Stomach smooth muscle (tissue), 2 donors: ENCODE measurements around the gene ZGPAT.

ENCODE experiments used
- H3K27ac ChIP-seq: one replicate; pipeline ENCODE4 v1.7.0; 2013; ENCODE audit warnings: mild to moderate bottlenecking, low read length, inconsistent platforms
- H3K27me3 ChIP-seq, 2 donors: one replicate each; pipeline ENCODE4 v1.7.0; 2013; ENCODE audit warnings: low read length in 2 of 2; ENCODE audit not compliant: insufficient read depth in 2 of 2, control insufficient read depth in 1 of 2
- H3K36me3 ChIP-seq, 2 donors: one replicate each; pipeline ENCODE4 v1.7.0; 2013; ENCODE audit warnings: low read length in 2 of 2; ENCODE audit not compliant: control insufficient read depth in 2 of 2, insufficient read depth in 2 of 2
- H3K4me1 ChIP-seq: one replicate; pipeline ENCODE4 v1.7.0; 2013; ENCODE audit warnings: low read length; ENCODE audit not compliant: control insufficient read depth, insufficient read depth
- H3K4me3 ChIP-seq, 2 donors: one replicate each; pipeline ENCODE4 v1.7.0; 2013; ENCODE audit warnings: low read length in 2 of 2
- H3K9ac ChIP-seq, 2 donors: one replicate each; pipeline ENCODE4 v1.7.0; 2013; ENCODE audit warnings: low read length in 2 of 2, mild to moderate bottlenecking in 1 of 2
- H3K9me3 ChIP-seq, 2 donors: one replicate each; pipeline ENCODE4 v1.7.0; 2013; ENCODE audit warnings: low read length in 2 of 2; ENCODE audit not compliant: control insufficient read depth in 2 of 2
- donor health status: healthy.
- donor health status: Pancreatic carcinoma.

Gene ZGPAT

GRCh38 chr20:63759377-63759901 lies 51.6 kb downstream of the ZGPAT start:
- Histone ChIP-seq H3K4me3 (no peak overlapping the region), H3K9ac (no peak overlapping the region), H3K4me1 (no peaks in the 10 kb centered on the region), H3K27me3 (no peaks in the 10 kb centered on the region), H3K9me3 (no peaks in the 10 kb centered on the region), H3K27ac (no peak overlapping the region), H3K36me3 (no peaks in the 10 kb centered on the region)

GRCh38 chr20:63765082-63765873 lies 57.4 kb downstream of the ZGPAT start:
- peaks cover 0 to 2% of the 10 kb centered on the region in 2 donors for H3K36me3 ChIP-seq
- no peak overlapping the region for H3K4me3 ChIP-seq
- H3K27me3 ChIP-seq = no peaks in the 10 kb centered on the region
- no peak overlapping the region for H3K9ac ChIP-seq
- no peaks in the 10 kb centered on the region for H3K4me1 ChIP-seq
- H3K9me3 ChIP-seq = no peaks in the 10 kb centered on the region
- H3K27ac ChIP-seq = no peak overlapping the region

DNA sequence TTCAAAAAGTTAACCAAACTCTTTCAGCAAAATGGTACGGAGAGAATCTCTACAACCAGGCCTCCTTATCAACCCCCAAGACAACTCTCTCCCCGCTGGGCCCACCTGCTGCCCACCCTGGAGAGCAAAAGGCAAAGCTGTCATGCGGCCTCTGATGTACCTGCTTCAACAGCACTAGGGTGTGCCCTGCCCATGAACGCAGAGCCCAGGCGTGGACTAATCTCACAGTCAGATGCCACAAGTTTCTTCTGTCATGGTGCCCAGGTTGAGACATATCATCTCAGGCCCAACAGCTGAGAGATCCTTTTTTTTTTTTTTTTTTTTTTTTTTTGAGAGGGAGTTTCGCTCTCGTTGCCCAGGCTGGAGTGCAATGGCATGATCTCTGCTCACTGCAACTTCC lies 58.1 kb downstream of the ZGPAT start:
- Histone ChIP-seq H3K4me3 (no peak overlapping the region), H3K27me3 (no peaks in the 10 kb centered on the region), H3K9ac (no peak overlapping the region), H3K36me3 (peaks cover 0 to 2% of the 10 kb centered on the region in 2 donors), H3K9me3 (no peaks in the 10 kb centered on the region), H3K27ac (no peak overlapping the region), H3K4me1 (no peaks in the 10 kb centered on the region)

- peaks cover 0 to 2% of the 10 kb centered on the region in 2 donors for H3K36me3 ChIP-seq
- no peaks in the 10 kb centered on the region for H3K27me3 ChIP-seq
- no peak overlapping the region for H3K9ac ChIP-seq
- H3K4me1 ChIP-seq = no peaks in the 10 kb centered on the region
- no peaks in the 10 kb centered on the region for H3K9me3 ChIP-seq
- no peak overlapping the region for H3K27ac ChIP-seq
- no peak overlapping the region for H3K4me3 ChIP-seq
These were observed 59.0 kb downstream of the ZGPAT start for GRCh38 chr20:63766695-63767426.

DNA sequence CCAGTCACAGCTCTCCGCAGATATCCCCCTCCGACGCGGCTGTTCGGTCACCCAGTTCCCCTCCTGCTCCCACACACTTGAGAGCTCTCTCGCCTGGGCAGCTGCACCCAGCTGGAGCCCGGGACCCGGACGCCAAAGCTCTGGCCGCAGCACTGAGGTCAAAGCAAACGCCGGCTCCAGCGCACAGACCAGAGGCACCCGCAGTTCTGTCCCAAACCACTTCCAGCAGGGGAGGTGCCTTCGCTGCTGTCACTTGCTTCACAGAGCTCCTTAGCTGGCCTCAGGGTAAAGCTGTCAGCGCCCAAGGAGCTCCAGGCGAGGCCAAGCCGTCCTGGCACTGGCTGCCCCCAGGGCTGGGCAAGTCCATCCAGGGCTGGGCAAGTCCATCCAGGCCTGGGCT lies 59.6 kb downstream of the ZGPAT start:
- H3K9me3 ChIP-seq = no peaks in the 10 kb centered on the region
- no peaks in the 10 kb centered on the region for H3K27me3 ChIP-seq
- peaks cover 0 to 2% of the 10 kb centered on the region in 2 donors for H3K36me3 ChIP-seq
- H3K4me1 ChIP-seq = no peaks in the 10 kb centered on the region
- H3K27ac ChIP-seq = no peak overlapping the region
- no peak overlapping the region for H3K4me3 ChIP-seq
- H3K9ac ChIP-seq = no peak overlapping the region

DNA sequence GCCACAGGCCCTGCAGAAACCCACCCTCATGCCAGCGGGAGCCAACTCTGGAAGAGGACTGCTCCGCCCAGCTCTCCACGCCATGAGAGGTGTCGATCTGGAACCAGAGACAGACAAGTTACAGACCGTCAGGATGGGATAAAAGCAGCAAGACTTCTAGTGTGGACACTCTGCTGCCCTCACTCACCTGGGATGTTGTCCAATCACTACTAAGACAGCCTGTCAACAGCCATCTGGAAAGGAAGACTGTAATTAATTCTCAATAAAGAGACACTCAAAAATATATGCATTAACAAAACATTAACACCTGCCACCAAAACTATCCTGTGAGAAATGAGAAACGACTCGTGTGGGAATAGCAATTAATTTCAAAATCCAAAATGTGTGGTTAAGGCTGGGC lies 60.0 kb downstream of the ZGPAT start:
- H3K4me3 ChIP-seq = no peak overlapping the region
- H3K36me3 ChIP-seq = peaks cover 0 to 2% of the 10 kb centered on the region in 2 donors

GRCh38 chr20:63768591-63769515 lies 61.0 kb downstream of the ZGPAT start:
- Histone ChIP-seq H3K27ac (no peak overlapping the region), H3K27me3 (peaks cover 0 to 6% of the 10 kb centered on the region in 2 donors), H3K9ac (no peak overlapping the region), H3K4me1 (no peaks in the 10 kb centered on the region), H3K36me3 (peaks cover 0 to 2% of the 10 kb centered on the region in 2 donors), H3K4me3 (no peak overlapping the region), H3K9me3 (no peaks in the 10 kb centered on the region)

More for the DNA sequence above, 60.0 kb downstream of the ZGPAT start:
- Histone ChIP-seq H3K27me3 (no peaks in the 10 kb centered on the region), H3K4me1 (no peaks in the 10 kb centered on the region), H3K9ac (no peak overlapping the region), H3K27ac (no peak overlapping the region), H3K9me3 (no peaks in the 10 kb centered on the region)

DNA sequence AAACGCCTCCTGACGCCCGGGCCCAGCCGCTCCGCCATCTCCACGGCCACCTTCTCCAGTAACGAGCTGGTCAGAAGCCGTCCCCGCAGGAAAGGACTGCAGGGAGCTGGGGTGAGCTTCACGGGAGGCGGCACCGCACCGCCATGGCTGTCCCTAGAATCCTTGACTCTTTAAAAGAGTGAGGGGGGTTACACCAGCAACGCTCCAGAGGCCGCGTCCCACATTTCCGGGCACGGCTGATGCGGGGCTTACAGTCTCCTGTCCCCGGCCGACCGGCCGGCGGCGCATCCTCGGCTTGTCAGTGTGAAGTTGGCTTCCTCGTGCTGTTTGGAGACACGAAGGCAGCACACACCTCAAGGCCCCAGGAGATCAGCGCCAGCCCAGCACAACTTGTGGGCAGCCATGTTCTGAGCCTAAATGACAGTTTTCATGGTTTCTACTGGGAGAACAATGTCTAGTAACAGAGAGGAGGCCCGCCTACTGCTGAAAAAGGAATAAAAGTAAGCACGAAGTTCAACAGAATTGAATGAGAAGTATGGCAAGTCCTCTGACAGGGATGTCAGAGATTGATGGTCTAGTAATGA lies 62.1 kb downstream of the ZGPAT start:
- no peaks in the 10 kb centered on the region for H3K4me1 ChIP-seq

DNA sequence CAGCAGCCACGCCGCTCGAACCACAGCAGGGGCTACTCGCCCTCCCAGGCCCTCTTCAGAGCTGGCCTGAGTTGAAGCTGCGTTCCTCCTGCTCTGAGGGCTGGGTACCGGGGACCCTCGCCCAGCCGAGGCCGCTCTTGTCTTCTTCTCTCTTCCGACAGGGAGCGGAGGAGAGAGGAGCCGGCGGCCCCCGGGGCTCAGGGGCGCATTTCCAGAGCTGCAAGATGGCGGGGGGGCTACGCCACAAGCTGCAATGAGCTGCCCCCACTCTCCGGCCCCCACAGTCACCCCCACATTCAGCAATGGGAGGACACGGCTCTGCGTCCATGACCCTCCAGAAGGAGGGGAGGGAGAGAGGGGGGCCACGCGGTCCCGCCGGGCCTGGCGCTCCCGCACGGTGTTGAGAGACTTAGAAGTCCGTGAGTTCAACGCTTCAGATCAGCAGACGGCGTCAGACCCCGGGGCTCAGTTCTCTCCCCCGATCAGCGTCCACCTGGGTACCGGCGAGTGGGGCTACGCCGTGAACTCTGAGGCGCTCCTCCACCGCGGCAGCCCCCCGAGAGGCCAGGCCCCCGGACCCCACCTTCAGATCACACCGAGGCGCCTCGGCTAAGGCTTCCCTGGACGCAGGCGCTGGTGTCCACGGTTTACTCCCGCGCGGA lies 63.3 kb downstream of the ZGPAT start:
- Histone ChIP-seq H3K4me1 (peaks cover 3% of the 10 kb centered on the region), H3K9ac (no peak overlapping the region), H3K27me3 (peaks cover 0 to 6% of the 10 kb centered on the region in 2 donors), H3K36me3 (peaks cover 0 to 2% of the 10 kb centered on the region in 2 donors), H3K9me3 (no peaks in the 10 kb centered on the region), H3K4me3 (no peak overlapping the region), H3K27ac (no peak overlapping the region)

More for the DNA sequence above, 62.1 kb downstream of the ZGPAT start:
- Histone ChIP-seq H3K27ac (no peak overlapping the region), H3K9me3 (no peaks in the 10 kb centered on the region), H3K36me3 (peaks cover 0 to 2% of the 10 kb centered on the region in 2 donors), H3K9ac (no peak overlapping the region), H3K4me3 (no peak overlapping the region), H3K27me3 (peaks cover 0 to 6% of the 10 kb centered on the region in 2 donors)
